GM10847 (cell line): ENCODE measurements around the gene PRKCZ.

ENCODE experiments used
- POLR2A ChIP-seq: IDR thresholded peaks from 2 replicates; pipeline ENCODE4 v1.6.1; 2011; ENCODE audit not compliant: insufficient read length; ENCODE audit errors: extremely low read depth

Gene PRKCZ

DNA sequence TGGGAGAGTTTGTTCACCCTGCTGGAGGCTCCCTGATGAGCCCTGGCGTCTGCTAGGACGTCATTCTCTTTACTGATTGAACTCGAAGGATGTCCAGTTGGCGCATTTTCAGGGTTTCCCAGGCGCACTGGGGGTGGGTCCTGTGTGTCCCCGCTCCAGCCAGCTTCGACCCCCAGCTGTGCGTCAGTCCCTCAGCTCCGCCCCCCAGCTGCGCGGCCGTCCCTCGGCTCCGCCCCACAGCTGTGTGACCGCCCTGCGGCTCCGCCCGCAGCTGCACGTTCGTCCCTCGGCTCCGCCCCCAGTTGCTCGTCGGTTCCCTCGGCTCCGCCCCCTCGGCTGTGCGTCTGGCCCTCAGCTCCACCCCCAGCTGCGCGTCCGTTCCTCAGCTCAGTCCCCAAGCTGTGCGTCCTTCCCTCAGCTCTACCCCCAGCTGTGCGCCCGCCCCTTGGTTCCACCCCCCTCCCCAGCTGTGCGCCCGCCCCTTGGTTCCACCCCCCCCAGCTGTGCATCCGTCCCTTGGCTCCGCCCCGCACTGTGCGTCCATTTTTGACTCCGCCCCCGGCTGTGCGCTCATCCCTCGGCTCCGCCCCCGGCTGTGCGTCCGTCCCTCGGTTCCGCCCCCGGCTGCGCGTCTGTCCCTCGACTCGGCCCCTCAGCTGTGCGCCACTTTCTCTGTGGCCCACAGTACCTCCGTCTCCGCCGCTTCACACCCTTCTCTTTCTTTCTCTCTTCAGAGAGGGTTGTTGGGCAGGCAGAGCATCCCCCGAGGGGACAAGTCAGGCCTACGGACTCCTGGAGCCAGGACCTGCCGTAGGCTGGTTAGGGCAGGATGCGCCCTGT lies 83.0 kb downstream of the PRKCZ start:
- no peak for TF ChIP-seq POLR2A

DNA sequence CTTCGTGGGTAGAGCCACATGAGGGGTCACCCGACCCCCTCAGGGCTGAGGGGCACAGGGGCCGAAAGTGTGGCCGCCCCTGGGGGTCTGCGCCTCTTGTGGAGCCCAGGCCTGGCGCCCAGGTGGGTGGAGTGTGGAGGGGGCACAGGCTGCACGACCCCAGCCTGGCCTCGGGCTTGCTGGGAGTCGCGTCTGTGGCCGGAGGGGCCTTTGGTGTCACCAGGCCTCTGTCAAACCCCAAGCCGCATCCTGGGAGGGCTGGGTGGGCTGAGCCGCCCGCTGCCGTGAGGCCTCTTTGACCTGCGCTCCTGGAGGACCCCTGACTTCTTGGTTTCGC lies 83.6 kb downstream of the PRKCZ start:
- TF ChIP-seq POLR2A = no peak

DNA sequence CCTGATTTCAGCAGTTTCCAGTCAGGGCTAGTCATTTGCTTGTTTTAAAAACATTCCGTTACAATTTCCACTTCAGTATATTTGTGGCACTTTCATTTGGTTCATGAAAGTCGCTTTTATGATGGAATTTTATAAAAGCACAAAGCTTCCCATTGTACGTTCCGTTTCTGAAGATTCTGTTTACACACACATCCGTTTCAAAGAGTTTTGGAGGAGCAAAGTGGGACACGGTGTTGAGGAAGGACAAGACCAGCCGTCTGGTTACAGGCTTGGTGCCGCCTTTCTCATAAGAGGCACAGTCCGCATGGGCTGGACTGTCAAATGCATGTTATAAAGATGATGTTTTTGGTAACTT lies 84.0 kb downstream of the PRKCZ start:
- no peak for TF ChIP-seq POLR2A

DNA sequence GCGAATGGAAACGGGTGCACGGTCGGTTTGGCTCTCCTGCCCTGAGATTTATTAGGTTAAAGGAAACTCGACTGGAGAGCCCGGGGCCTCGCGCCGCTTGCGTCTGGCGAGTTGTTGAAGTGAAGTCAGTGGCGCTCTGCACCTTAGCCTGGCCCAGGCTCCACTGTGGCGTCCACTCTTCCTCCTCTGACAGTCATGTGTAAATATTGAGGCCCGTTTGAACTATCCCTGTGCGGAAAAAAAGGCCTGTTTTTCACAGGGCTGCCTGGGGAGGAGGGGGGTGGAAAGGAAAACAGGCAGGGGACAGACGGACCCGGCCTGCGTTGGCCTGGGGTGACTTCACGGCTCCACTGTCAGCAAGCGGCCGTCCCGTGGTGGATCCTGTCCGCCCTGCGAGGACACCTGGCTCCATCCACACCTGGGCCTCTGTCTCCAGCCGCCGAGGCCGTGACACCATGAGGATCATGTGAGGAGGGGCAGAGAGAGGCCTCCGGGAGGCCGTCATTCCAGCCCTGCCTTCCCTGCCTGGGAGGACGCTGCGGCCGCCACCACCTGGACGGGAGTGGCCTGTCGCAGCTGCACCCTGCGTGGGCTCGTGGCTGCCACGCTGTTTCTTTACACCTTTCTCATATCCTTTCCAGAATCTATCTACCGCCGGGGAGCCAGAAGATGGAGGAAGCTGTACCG lies 84.6 kb downstream of the PRKCZ start:
- no peak for TF ChIP-seq POLR2A

- TF ChIP-seq POLR2A = no peak
These were observed 85.2 kb downstream of the PRKCZ start for GRCh38 chr1:2135441-2135841.

DNA sequence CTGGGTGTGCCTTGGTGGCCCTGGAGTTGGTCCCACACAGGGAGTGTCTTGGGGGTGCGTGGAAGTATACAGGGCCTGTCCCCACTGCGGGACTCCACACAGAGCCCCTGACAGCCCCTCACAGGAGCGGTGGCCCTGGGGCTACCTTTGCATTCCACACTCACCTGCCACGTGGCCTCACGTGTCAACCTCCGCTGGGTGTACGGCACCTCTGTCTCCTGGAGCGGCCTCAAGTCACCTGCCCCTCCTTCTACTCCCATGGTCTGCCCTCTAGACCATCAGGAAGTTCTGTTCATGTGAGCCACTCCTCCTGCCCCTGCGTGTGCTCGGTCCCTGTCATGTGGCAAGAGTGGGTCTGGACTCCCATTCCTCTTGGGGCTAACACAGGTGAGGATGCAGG lies 85.7 kb downstream of the PRKCZ start:
- no peak for TF ChIP-seq POLR2A

DNA sequence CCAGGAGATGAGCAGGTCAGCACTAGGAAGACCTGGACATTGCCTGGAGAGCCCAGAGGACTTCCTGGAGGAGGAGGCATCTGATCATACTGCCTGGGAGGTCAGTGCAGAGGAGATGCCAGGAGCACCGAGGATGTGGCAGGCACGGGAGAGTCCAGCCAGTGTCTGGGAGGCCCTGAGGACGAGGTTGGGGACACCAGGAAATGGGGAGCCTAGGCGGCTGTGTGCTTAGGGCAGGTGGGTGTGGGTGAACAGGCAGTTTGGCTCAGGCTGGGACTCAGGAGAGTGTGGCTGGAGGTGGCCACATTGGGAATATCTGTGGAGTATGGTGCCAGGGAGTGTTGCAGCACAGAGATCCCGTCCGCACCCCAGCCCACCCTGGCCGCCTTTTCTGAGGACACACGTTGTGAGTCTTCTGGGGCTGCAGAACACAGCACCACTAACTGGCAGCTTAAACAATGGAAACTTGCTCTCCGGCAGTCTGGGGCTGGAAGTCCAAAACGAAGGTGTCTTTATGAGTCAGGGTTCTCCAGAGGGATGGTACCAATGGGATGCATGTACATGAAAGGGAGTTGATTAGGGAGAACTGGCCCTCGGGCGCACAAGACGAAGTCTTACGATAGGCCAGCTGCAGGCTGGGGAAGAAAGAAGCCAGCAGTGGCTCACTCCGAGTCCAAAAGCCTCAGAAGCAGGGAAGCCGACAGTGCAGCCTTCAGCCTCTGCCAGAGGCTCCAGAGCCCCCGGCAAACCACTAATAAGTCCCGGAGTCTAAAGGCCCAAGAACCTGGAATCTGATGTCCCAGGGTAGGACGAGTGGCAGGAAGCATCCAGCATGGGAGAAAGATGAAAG lies 86.4 kb downstream of the PRKCZ start:
- no peak for TF ChIP-seq POLR2A

- no peak for TF ChIP-seq POLR2A
These were observed 87.3 kb downstream of the PRKCZ start for GRCh38 chr1:2137257-2138121.

DNA sequence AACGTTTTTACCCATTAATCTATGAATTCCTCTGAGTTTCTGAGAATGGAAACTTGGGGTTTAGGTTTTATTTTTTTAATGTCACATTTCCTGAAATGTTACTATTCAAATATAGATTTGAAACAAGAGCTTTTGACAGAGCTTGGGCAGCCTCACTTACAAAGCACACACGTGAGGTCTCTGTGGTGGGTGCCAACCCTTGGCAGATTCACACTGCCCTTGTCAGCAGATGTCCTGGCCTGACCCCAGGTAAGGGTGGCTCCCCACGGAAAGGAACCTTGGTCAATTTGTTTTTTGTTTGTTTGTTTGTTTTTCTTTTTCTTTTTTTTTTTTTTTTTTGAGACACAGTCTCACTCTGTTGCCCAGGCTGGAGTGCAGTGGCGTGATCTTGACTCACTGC lies 90.8 kb downstream of the PRKCZ start:
- TF ChIP-seq POLR2A = no peak

- no peak for TF ChIP-seq POLR2A
These were observed 93.7 kb downstream of the PRKCZ start for GRCh38 chr1:2143814-2144500.

DNA sequence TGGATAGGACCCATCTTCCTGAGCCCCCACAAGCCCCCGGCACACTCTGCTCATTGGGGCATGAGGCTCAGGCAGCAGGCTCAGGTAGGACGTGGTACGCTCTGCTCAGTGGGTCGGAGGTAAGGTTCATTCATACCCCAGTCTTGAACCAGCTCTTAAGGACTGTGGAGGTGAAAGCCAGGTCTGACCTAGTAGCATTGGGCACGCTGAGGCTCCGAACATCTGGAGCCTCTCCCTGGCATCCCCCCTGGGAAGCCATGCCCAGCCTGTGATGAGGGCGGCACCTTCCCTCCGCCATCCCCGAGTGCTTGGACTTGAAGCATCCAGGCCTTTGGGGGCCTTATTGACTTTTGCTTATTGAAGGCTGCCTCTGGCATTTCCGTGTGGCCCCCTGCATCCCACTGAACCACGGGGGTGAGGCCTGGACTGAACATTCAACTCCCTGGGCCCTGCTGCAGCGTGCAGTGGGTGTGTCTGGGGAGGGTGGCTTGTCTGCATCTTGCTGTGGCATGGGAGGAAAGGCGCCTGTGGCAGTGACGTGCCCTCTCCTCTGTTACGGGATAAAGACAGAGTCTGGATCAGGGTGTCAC lies 94.4 kb downstream of the PRKCZ start:
- no peak for TF ChIP-seq POLR2A

- no peak for TF ChIP-seq POLR2A
These were observed 96.0 kb downstream of the PRKCZ start for GRCh38 chr1:2145946-2146835.
